GM12878 (cell line): Measurements from ENCODE around the gene CCDC57. TPM values are rescaled to one million over a fixed set of nuclear protein-coding genes. Genes with fewer than 3 reads are reported as not detected.

Experiments
- ATAC-seq: fragments of 200-7000 bp; cut with Tn5 transposase; 3 replicates; pipeline ENCODE4 v1.9.1; 2020; ENCODE audit warnings: mild to moderate bottlenecking, moderate library complexity
- BruUV-seq: library from RNA; stranded (reverse); fragments of 400-500 nt; replicated peaks from 2 replicates; lab custom pipeline; 2021; lab: Mats Ljungman, UMichigan
- CTCF ChIA-PET: fragments of 300-600 bp; sonication (Branson Sonifier 250); formaldehyde crosslinking; extraction: SDS; loops from one replicate; lab custom pipeline; 2021; ENCODE audit warnings: inconsistent platforms; lab: Yijun Ruan, JAX
- POLR2A ChIA-PET: fragments of 350-600 bp; formaldehyde crosslinking; extraction: SDS; loops from one replicate; lab custom pipeline; 2021; ENCODE audit warnings: inconsistent platforms; lab: Charles Lee
- RAD21 ChIA-PET: fragments of 300-600 bp; sonication (Branson Sonifier 250); formaldehyde crosslinking; loops from one replicate; lab custom pipeline; 2023; ENCODE audit warnings: antibody characterized with exemption; ENCODE audit not compliant: unreplicated experiment; lab: Charles Lee
- SMC1A ChIA-PET: fragments of 300-600 bp; sonication (Branson Sonifier 250); formaldehyde crosslinking; loops from one replicate; lab custom pipeline; 2023; ENCODE audit not compliant: unreplicated experiment, uncharacterized antibody; lab: Charles Lee
- DNase-seq: peaks from one replicate; pipeline ENCODE4 v3.0.0-alpha.2; 2011; ENCODE audit warnings: low read depth, low spot score
- FAIRE-seq: peaks from 3 replicates; lab custom pipeline; 2011; peaks lifted over from hg19 to GRCh38; lab: Jason Lieb, UNC
- H2AFZ ChIP-seq: 2 replicates; pipeline ENCODE4 v1.6.0; 2011; ENCODE audit warnings: low read depth, low read length, control low read depth; ENCODE audit not compliant: control insufficient read depth
- H3K27ac ChIP-seq: 2 replicates; pipeline ENCODE4 v1.5.1; 2011; ENCODE audit warnings: control low read depth; ENCODE audit not compliant: control insufficient read depth, insufficient read depth
- H3K27me3 ChIP-seq, 2 experiments: replicated peaks in 1 of 2; 2 replicates each; pipeline versions ENCODE4 v1.6.0 to v1.6.1; 2011; ENCODE audit warnings: low read length in 1 of 2; ENCODE audit not compliant: control insufficient read depth in 2 of 2, insufficient read depth in 2 of 2
- H3K36me3 ChIP-seq, 2 experiments: 2 replicates each; pipeline ENCODE4 v1.5.1; 2011; ENCODE audit warnings: low read length in 1 of 2; ENCODE audit not compliant: control insufficient read depth in 2 of 2, insufficient read depth in 2 of 2
- H3K4me1 ChIP-seq: 2 replicates; pipeline ENCODE4 v1.6.1; 2011; ENCODE audit warnings: mild to moderate bottlenecking, low read length, moderate library complexity, mixed read lengths; ENCODE audit not compliant: control insufficient read depth, insufficient read depth
- H3K4me2 ChIP-seq: 2 replicates; pipeline ENCODE4 v1.6.0; 2011; ENCODE audit warnings: control low read depth; ENCODE audit not compliant: control insufficient read depth, insufficient read depth
- H3K4me3 ChIP-seq: fragments of 200-600 bp; sonication (generic); 2 replicates; pipeline ENCODE4 v1.5.1; 2016
- H3K79me2 ChIP-seq: 2 replicates; pipeline ENCODE4 v1.6.0; 2011; ENCODE audit warnings: low read length; ENCODE audit not compliant: control insufficient read depth, insufficient read depth
- H3K9ac ChIP-seq: 2 replicates; pipeline ENCODE4 v1.8.0; 2011; ENCODE audit warnings: low read length, control low read depth, mixed read lengths; ENCODE audit not compliant: control insufficient read depth, insufficient read depth
- H3K9me3 ChIP-seq: replicated peaks from 3 replicates; pipeline ENCODE4 v1.5.1; 2011; ENCODE audit warnings: mild to moderate bottlenecking, low read length; ENCODE audit not compliant: control insufficient read depth, insufficient read depth
- H4K20me1 ChIP-seq: 2 replicates; pipeline ENCODE4 v1.6.0; 2011; ENCODE audit not compliant: control insufficient read depth, insufficient read depth
- BMI1 ChIP-seq: fragments of 450-650 bp; IDR thresholded peaks from 2 replicates; pipeline ENCODE4 v1.6.1; 2016; ENCODE audit warnings: mild to moderate bottlenecking, moderate library complexity, borderline replicate concordance
- BRCA1 ChIP-seq: IDR thresholded peaks from 2 replicates; pipeline ENCODE4 v1.6.1; 2011; ENCODE audit warnings: low read depth, low read length, improper control_type of control experiment
- EED ChIP-seq: sonication (generic); IDR thresholded peaks from 2 replicates; pipeline ENCODE4 v1.6.1; 2016; ENCODE audit warnings: antibody characterized with exemption, low read depth
- EZH2 ChIP-seq: IDR thresholded peaks from 2 replicates; pipeline ENCODE4 v1.6.1; 2012; ENCODE audit warnings: low read depth, mild to moderate bottlenecking, control low read depth, inconsistent platforms, low read length, borderline replicate concordance; ENCODE audit not compliant: control insufficient read depth
- IRF4 ChIP-seq: IDR thresholded peaks from 2 replicates; pipeline ENCODE4 v1.6.1; 2011; ENCODE audit warnings: low read depth, low read length
- PML ChIP-seq: IDR thresholded peaks from 2 replicates; pipeline ENCODE4 v1.6.1; 2012; ENCODE audit warnings: low read length, inconsistent platforms
- RBBP5 ChIP-seq: fragments of 200-600 bp; sonication (generic); conservative IDR thresholded peaks from 2 replicates; pipeline ENCODE4 v1.6.1; 2016
- SRF ChIP-seq, 2 experiments: IDR thresholded peaks; 2 replicates each; pipeline ENCODE4 v1.6.1; 2011; ENCODE audit warnings: low read depth in 2 of 2, low read length in 2 of 2, mild to moderate bottlenecking in 1 of 2, moderate library complexity in 1 of 2
- WGBS: methylation state at CpG from one replicate; pipeline ENCODE4 v1.1.6; 2016; ENCODE audit warnings: low lambda C conversion rate; ENCODE audit not compliant: insufficient replicate concordance, insufficient coverage; ENCODE audit errors: missing lambda C conversion rate; 5-methylcytosine and 5-hydroxymethylcytosine counted together
- in situ Hi-C: fragments of 300-500 bp; cut with MboI; formaldehyde crosslinking; loops from 9 replicates; pipeline ENCODE4 v1.14.3; 2018; ENCODE audit warnings: mixed read lengths
- intact Hi-C: fragments of 100-400 bp; cut with micrococcal nuclease; formaldehyde crosslinking; loops from one replicate; pipeline ENCODE4 v1.14.2; 2022; ENCODE audit not compliant: unreplicated experiment
- polyA plus RNA-seq, 11 experiments: library from polyadenylated mRNA; depleted of rRNA in 4 of 11; unstranded in 6 of 11; stranded (reverse) in 5 of 11; fragments of >200 nt; fragmentation: Nextera tagmentation in 4 of 11; fragmentation: Illumina TruSeq in 1 of 11; extraction: Ambion mirVana in 4 of 11; extraction: Trizol in 1 of 11; gene quantifications; 1 replicate in 1 of 11; 2 replicates in 10 of 11; pipeline versions ENCODE4 v1.2.1 to v1.2.3, GENCODE V29; 2011 to 2016; ENCODE audit warnings: inconsistent platforms in 2 of 11, missing spikeins in 2 of 11, low read depth in 1 of 11
- total RNA-seq, 4 experiments: library from RNA; depleted of rRNA in 3 of 4; stranded (reverse); fragments of >200 nt in 3 of 4; fragmentation: Illumina TruSeq in 1 of 4; extraction: Trizol in 1 of 4; gene quantifications; 2 replicates each; pipeline versions ENCODE4 v1.2.1 to v1.2.3, GENCODE V29; 2013 to 2021
- TF ChIP-seq, protein P1 (sequence below): fragments of 450-650 bp; IDR thresholded peaks from 2 replicates; pipeline ENCODE4 v1.6.1; 2017; ENCODE audit warnings: mild to moderate bottlenecking, low read depth, inconsistent platforms; ENCODE audit not compliant: poor library complexity, severe bottlenecking
- TF ChIP-seq, protein P2 (sequence below): fragments of 450-650 bp; IDR thresholded peaks from 2 replicates; pipeline ENCODE4 v1.6.1; 2014; ENCODE audit warnings: mild to moderate bottlenecking
- TF ChIP-seq, protein P3 (sequence below): IDR thresholded peaks from 2 replicates; pipeline ENCODE4 v1.6.1; 2011; ENCODE audit warnings: low read depth, mild to moderate bottlenecking, low read length, moderate library complexity, borderline replicate concordance; ENCODE audit errors: extremely low read depth
- TF ChIP-seq, protein P4 (sequence below): fragments of 150-350 bp; IDR thresholded peaks from 2 replicates; pipeline ENCODE4 v1.6.1; 2014; ENCODE audit warnings: mild to moderate bottlenecking, low read depth, low read length
- TF ChIP-seq, protein P5 (sequence below): IDR thresholded peaks from 2 replicates; pipeline ENCODE4 v1.6.1; 2012; ENCODE audit warnings: mild to moderate bottlenecking, low read depth, low read length

CCDC57 gene
- total and polyA plus RNA-seq, 10 of the 15 experiments (the other 5 are each of a cell fraction or from before 2014, with no cell fraction given): 5.4 to 123 (median 45.8) TPM

DNA sequence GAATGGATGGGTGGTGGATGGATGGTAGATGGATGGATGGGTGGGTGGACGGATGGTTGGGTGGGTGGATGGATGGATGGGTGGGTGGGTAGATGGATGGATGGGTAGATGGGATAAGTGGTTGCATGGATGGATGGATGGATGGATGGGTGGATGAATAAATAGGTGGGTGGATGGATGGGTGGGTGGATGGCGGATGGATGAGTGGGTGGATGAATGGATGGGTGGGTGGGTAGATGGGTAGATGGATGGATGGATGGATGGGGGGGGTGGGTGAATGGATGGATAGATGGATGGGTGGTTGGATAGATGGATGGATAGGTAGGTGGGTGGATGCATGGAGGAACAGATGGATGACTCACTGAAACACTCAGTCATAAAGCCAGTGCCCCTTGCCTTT, 63.6 kb downstream of the CCDC57 start:
- FAIRE-seq (no peak), ATAC-seq (no peak), DNase-seq (no peak)
- Histone ChIP-seq H4K20me1 (no peaks in the 10 kb centered on the region), H3K9me3 (no peaks in the 10 kb centered on the region), H3K27me3 (no peaks in the 10 kb centered on the region), H2AFZ (no peak overlapping the region), H3K4me2 (no peak overlapping the region), H3K9ac (no peak overlapping the region), H3K4me1 (no peaks in the 10 kb centered on the region), H3K79me2 (no peaks in the 10 kb centered on the region), H3K36me3 (no peaks in the 10 kb centered on the region), H3K4me3 (no peak overlapping the region), H3K27ac (no peak overlapping the region)
- ChIA-PET CTCF (no interaction called here), SMC1A (no interaction called here), POLR2A (no interaction called here), RAD21 (no interaction called here)
- in situ Hi-C loops (no loop called here), intact Hi-C loops (no loop called here)
- BruUV-seq: no TSS peak
- TF ChIP-seq, protein P1, sequence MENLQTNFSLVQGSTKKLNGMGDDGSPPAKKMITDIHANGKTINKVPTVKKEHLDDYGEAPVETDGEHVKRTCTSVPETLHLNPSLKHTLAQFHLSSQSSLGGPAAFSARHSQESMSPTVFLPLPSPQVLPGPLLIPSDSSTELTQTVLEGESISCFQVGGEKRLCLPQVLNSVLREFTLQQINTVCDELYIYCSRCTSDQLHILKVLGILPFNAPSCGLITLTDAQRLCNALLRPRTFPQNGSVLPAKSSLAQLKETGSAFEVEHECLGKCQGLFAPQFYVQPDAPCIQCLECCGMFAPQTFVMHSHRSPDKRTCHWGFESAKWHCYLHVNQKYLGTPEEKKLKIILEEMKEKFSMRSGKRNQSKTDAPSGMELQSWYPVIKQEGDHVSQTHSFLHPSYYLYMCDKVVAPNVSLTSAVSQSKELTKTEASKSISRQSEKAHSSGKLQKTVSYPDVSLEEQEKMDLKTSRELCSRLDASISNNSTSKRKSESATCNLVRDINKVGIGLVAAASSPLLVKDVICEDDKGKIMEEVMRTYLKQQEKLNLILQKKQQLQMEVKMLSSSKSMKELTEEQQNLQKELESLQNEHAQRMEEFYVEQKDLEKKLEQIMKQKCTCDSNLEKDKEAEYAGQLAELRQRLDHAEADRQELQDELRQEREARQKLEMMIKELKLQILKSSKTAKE: no peak
- TF ChIP-seq, protein P2, sequence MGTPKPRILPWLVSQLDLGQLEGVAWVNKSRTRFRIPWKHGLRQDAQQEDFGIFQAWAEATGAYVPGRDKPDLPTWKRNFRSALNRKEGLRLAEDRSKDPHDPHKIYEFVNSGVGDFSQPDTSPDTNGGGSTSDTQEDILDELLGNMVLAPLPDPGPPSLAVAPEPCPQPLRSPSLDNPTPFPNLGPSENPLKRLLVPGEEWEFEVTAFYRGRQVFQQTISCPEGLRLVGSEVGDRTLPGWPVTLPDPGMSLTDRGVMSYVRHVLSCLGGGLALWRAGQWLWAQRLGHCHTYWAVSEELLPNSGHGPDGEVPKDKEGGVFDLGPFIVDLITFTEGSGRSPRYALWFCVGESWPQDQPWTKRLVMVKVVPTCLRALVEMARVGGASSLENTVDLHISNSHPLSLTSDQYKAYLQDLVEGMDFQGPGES: no peak
- TF ChIP-seq, protein P3, sequence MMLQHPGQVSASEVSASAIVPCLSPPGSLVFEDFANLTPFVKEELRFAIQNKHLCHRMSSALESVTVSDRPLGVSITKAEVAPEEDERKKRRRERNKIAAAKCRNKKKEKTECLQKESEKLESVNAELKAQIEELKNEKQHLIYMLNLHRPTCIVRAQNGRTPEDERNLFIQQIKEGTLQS: no peak
- TF ChIP-seq BMI1 (no peak), EZH2 (no peak), PML (no peak), BRCA1 (no peak), IRF4 (no peak), SRF (IDR thresholded peaks at IDR 0.05; ENCODE audit: low read depth in 2 of 2, low read length in 2 of 2) (no peak), RBBP5 (no peak), EED (no peak)
- TF ChIP-seq, protein P4, sequence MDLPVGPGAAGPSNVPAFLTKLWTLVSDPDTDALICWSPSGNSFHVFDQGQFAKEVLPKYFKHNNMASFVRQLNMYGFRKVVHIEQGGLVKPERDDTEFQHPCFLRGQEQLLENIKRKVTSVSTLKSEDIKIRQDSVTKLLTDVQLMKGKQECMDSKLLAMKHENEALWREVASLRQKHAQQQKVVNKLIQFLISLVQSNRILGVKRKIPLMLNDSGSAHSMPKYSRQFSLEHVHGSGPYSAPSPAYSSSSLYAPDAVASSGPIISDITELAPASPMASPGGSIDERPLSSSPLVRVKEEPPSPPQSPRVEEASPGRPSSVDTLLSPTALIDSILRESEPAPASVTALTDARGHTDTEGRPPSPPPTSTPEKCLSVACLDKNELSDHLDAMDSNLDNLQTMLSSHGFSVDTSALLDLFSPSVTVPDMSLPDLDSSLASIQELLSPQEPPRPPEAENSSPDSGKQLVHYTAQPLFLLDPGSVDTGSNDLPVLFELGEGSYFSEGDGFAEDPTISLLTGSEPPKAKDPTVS: no peak
- TF ChIP-seq, protein P5, sequence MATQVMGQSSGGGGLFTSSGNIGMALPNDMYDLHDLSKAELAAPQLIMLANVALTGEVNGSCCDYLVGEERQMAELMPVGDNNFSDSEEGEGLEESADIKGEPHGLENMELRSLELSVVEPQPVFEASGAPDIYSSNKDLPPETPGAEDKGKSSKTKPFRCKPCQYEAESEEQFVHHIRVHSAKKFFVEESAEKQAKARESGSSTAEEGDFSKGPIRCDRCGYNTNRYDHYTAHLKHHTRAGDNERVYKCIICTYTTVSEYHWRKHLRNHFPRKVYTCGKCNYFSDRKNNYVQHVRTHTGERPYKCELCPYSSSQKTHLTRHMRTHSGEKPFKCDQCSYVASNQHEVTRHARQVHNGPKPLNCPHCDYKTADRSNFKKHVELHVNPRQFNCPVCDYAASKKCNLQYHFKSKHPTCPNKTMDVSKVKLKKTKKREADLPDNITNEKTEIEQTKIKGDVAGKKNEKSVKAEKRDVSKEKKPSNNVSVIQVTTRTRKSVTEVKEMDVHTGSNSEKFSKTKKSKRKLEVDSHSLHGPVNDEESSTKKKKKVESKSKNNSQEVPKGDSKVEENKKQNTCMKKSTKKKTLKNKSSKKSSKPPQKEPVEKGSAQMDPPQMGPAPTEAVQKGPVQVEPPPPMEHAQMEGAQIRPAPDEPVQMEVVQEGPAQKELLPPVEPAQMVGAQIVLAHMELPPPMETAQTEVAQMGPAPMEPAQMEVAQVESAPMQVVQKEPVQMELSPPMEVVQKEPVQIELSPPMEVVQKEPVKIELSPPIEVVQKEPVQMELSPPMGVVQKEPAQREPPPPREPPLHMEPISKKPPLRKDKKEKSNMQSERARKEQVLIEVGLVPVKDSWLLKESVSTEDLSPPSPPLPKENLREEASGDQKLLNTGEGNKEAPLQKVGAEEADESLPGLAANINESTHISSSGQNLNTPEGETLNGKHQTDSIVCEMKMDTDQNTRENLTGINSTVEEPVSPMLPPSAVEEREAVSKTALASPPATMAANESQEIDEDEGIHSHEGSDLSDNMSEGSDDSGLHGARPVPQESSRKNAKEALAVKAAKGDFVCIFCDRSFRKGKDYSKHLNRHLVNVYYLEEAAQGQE: no peak
- WGBS: no CpG with 5 or more reads among the region's 2 CpGs
